ENCODE data around the gene SETD1A.
A peak's percentile ranks its signal among the peaks of the same experiment; 100 is the strongest.

The SETD1A gene

GRCh38 chr16:30956601-30957455, 726 bp upstream of the SETD1A start:
- peak; percentile 52 for DNase-seq

GRCh38 chr16:30958175-30959079, 873 bp downstream of the SETD1A start:
- peak; percentile 44 for DNase-seq

DNA sequence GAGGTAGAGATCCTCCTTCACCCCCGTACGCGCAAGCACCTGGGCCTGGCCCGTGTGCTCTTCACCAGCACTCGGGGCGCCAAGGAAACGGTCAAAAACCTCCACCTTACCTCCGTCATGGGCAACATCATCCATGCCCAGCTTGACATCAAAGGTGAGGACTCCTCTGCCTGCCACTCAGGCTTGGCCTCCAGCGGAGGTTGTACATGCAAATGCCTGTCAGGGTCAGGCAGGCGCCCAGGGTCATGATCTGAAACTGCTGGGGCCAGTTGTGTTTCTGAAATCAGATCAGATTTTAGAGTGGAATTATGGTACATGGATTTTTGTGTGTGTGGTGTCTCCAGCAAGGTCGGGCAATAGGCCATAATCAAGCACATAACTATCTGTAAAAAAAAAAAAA, 3.8 kb downstream of the SETD1A start:
- no peak for DNase-seq

DNA sequence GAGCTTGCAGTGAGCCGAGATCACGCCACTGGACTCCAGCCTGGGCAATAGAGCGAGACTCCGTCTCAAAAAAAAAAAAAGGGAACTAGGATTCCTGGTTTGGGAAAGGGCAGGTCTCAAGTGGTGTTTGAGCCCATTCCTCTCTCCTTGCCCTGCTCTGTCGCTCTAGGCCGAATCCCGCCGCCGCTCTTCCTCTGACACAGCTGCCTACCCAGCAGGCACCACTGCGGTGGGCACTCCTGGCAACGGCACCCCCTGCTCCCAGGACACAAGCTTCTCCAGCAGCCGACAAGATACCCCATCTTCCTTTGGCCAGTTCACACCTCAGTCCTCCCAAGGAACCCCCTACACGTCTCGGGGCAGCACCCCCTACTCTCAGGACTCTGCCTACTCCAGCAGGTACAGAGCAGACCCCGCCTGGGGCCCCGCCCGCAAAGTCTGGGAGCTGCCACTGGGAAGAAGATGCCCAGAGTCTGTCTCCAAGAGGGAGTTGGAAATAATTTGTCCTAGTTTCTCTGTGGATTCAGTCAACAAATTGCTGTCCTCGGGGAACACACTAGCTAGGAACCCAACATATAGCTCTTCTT, 6.5 kb downstream of the SETD1A start:
- no peak for DNase-seq

GRCh38 chr16:30964574-30965226, 7.1 kb downstream of the SETD1A start:
- DNase-seq = no peak

- DNase-seq = no peak
Measured at GRCh38 chr16:30965436-30965835, 7.9 kb downstream of the SETD1A start.

DNA sequence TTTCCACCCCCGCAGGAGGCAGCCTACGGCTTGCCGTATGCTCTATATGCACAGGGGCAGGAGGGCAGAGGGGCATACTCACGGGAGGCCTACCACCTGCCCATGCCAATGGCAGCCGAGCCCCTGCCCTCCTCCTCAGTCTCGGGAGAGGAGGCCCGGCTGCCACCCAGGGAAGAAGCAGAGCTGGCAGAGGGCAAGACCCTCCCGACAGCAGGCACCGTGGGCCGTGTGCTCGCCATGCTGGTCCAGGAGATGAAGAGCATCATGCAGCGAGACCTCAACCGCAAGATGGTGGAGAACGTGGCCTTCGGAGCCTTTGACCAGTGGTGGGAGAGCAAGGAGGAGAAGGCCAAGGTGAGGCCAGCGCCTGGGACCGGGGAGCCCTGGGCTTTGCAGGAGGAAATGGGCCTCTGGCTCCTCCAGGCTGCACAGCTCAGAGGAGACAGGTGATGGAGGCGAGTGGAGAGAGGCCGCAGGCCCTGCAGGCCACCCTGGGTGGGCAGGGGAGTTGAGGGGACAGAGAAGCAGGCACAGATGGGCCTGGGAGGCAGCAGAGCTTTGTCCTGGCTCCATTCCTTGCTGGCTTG, 8.6 kb downstream of the SETD1A start:
- no peak for DNase-seq

- no peak for DNase-seq
Measured at GRCh38 chr16:30967795-30968194, 10.2 kb downstream of the SETD1A start.

GRCh38 chr16:30969246-30969842, 11.8 kb downstream of the SETD1A start:
- DNase-seq = no peak

DNA sequence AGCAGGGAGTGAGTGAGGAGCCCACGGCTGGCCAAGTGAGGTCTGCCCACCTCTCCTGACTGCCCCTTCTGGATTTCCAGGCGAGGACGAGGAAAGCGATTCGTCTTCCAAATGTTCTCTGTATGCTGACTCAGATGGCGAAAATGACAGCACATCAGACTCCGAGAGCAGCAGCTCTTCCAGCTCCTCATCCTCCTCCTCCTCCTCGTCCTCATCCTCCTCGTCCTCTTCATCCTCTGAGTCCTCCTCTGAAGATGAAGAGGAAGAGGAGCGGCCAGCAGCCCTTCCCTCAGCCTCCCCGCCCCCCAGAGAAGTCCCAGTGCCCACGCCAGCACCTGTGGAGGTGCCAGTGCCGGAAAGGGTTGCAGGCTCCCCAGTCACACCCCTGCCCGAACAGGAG, 13.7 kb downstream of the SETD1A start:
- no peak for DNase-seq

GRCh38 chr16:30972872-30973271, 15.3 kb downstream of the SETD1A start:
- DNase-seq = no peak

DNA sequence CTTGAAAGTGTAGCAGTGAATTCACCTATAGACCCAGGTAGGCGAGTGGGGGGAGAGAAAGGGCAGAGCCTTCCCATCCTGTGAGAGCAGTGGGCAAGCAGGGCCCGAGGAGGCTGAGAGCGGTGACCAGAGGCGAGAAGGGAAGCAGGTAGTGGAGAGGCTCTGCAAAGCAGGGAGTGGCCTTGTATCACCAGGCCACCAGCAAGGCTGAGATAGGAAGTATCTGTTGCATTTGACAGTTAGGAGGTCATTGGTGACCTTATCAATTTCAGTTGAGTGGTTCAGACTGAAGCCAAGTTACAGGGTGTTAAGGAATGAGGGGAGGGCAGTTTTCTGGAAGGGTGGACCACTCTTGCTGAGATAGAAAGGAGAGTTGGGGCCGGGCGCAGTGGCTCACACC, 16.8 kb downstream of the SETD1A start:
- DNase-seq = no peak

DNA sequence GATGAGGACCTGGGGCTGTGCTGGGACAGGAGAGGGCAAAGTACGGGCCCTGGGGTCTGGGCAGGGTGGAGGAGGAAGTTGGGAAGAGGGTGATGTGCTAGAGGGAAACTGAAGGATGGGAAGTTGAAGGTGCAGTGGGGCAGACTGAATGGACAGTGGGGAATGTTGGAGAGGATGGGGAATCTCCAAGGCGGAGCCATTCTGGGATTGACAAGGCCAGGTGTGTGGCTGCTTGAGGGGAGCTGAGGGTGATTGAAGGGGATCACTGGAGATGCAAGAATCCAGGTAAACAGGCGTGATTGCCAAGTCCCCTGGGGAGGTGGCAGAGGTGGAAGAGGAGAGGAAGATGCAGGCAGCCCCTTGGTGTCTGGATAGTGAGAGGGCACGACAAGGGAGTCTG, 18.9 kb downstream of the SETD1A start:
- no peak for DNase-seq

GRCh38 chr16:30977502-30977901, 19.9 kb downstream of the SETD1A start:
- DNase-seq = no peak

DNA sequence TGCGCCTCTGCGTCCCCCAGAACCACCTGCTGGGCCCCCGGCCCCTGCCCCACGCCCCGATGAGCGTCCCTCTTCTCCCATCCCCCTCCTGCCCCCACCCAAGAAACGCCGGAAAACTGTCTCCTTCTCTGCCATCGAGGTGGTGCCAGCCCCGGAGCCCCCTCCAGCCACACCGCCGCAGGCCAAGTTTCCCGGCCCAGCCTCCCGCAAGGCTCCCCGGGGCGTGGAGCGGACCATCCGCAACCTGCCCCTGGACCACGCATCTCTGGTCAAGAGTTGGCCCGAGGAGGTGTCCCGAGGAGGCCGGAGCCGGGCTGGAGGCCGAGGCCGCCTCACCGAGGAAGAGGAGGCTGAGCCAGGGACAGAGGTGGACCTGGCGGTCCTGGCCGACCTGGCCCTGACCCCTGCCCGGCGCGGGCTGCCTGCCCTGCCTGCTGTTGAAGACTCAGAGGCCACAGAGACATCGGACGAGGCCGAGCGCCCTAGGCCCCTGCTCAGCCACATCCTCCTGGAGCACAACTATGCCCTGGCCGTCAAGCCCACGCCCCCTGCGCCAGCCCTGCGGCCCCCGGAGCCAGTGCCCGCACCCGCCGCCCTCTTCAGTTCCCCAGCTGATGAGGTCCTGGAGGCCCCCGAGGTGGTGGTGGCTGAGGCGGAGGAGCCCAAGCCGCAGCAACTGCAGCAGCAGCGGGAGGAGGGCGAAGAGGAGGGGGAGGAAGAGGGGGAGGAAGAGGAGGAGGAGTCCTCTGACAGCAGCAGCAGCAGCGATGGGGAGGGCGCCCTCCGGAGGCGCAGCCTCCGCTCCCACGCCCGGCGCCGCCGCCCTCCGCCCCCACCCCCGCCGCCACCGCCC, 21.8 kb downstream of the SETD1A start:
- no peak for DNase-seq

DNA sequence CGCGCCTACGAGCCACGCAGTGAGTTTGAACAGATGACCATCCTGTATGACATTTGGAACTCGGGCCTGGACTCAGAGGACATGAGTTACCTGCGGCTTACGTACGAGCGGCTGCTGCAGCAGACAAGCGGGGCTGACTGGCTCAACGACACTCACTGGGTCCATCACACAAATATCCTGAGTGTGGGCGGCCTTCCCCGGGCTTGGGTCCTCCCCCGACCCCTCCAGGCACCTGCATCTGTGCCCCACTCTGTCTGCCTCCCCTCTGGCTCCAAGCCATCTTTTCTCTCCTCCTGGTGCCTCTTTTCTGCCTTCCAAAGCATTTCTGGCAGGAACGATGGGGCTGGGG, 22.4 kb downstream of the SETD1A start:
- no peak for DNase-seq

GRCh38 chr16:30980434-30980833, 22.9 kb downstream of the SETD1A start:
- DNase-seq = no peak

- no peak for DNase-seq
Measured at GRCh38 chr16:30980959-30981358, 23.4 kb downstream of the SETD1A start.

GRCh38 chr16:30982548-30983288, 25.2 kb downstream of the SETD1A start:
- no peak for DNase-seq

DNA sequence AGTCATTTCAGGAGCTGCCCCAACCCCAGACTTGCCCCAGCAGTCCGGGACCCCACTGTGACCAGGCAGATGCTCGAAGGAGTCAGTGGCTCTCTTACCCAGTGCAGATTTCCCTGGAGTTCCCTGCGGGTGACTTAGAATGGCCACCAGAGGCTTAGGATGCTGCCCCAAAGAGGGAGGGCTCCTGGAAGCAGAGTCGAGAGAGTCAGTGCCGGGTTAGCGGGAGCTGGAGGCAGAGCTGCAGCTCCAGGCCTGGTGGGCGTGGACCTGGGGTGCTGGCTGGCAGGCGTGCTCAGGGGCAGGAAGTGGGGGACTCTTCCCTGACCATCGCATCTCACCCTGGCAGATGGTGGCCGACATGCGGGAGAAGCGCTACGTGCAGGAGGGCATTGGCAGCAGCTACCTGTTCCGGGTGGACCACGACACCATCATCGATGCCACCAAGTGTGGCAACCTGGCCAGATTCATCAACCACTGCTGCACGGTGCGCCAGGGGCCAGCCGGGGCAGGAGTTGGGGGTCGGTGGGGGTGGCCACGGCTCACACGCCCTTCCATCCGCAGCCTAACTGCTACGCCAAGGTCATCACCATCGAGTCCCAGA, 25.8 kb downstream of the SETD1A start:
- no peak for DNase-seq
